Measurements from ENCODE around the gene C17orf114.

C17orf114 gene

GRCh38 chr17:4785311-4786105 lies 16.6 kb downstream of the C17orf114 start:
- DNase-seq: no peak

GRCh38 chr17:4782652-4783051 lies 19.5 kb downstream of the C17orf114 start:
- DNase-seq: no peak

- DNase-seq: no peak
These were observed 21.7 kb downstream of the C17orf114 start for GRCh38 chr17:4780325-4780955.

GRCh38 chr17:4777969-4778760 lies 24.0 kb downstream of the C17orf114 start:
- DNase-seq: no peak

GRCh38 chr17:4772235-4772613 lies 29.9 kb downstream of the C17orf114 start:
- no peak for DNase-seq

- DNase-seq: no peak
These were observed 30.5 kb downstream of the C17orf114 start, which contains the start of gene TM4SF5 for GRCh38 chr17:4771519-4772234. Gene TM4SF5, plus strand, starts transcription at chr17:4771886. Its CDS starts 37 bp downstream, at chr17:4771923.

- no peak for DNase-seq
These were observed 32.5 kb downstream of the C17orf114 start for GRCh38 chr17:4769628-4770027.

- no peak for DNase-seq
These were observed 33.8 kb downstream of the C17orf114 start for GRCh38 chr17:4768298-4768697.

- no peak for DNase-seq
These were observed 35.4 kb downstream of the C17orf114 start for GRCh38 chr17:4766723-4767122.

GRCh38 chr17:4766201-4766600 lies 35.9 kb downstream of the C17orf114 start:
- DNase-seq: no peak

GRCh38 chr17:4764595-4764994 lies 37.5 kb downstream of the C17orf114 start:
- DNase-seq: no peak

- no peak for DNase-seq
These were observed 42.3 kb downstream of the C17orf114 start for GRCh38 chr17:4759776-4760236.

- no peak for DNase-seq
These were observed 48.7 kb downstream of the C17orf114 start for GRCh38 chr17:4753392-4753791.

- DNase-seq: no peak
These were observed 50.2 kb downstream of the C17orf114 start for GRCh38 chr17:4751932-4752331.

Data from NCI-H2107 (cell line).